Esophagus squamous epithelium (tissue), 4 donors: ENCODE measurements around the gene HOXA9.

Experiments
- POLR2A ChIP-seq, 4 donors: fragments of 450-650 bp; IDR thresholded peaks; one replicate each; pipeline ENCODE4 v1.6.1; 2017; ENCODE audit warnings: antibody characterized with exemption in 4 of 4, mild to moderate bottlenecking in 4 of 4, moderate library complexity in 3 of 4
- TF ChIP-seq, protein P1 (sequence below), 6 experiments: fragments of 450-650 bp in 4 of 6; fragments of 200-600 bp in 2 of 6; sonication (generic) in 2 of 6; IDR thresholded peaks; one replicate each; pipeline ENCODE4 v1.5.1; 2016 to 2019; ENCODE audit warnings: antibody characterized with exemption in 6 of 6, mild to moderate bottlenecking in 4 of 6, moderate library complexity in 4 of 6

- TF ChIP-seq, protein P1, sequence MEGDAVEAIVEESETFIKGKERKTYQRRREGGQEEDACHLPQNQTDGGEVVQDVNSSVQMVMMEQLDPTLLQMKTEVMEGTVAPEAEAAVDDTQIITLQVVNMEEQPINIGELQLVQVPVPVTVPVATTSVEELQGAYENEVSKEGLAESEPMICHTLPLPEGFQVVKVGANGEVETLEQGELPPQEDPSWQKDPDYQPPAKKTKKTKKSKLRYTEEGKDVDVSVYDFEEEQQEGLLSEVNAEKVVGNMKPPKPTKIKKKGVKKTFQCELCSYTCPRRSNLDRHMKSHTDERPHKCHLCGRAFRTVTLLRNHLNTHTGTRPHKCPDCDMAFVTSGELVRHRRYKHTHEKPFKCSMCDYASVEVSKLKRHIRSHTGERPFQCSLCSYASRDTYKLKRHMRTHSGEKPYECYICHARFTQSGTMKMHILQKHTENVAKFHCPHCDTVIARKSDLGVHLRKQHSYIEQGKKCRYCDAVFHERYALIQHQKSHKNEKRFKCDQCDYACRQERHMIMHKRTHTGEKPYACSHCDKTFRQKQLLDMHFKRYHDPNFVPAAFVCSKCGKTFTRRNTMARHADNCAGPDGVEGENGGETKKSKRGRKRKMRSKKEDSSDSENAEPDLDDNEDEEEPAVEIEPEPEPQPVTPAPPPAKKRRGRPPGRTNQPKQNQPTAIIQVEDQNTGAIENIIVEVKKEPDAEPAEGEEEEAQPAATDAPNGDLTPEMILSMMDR (IDR thresholded peaks at IDR 0.05): no peak
- TF ChIP-seq POLR2A (IDR thresholded peaks at IDR 0.05): no peak
These were observed 8.8 kb downstream of the HOXA9 start, which contains the start of gene HOXA7 for GRCh38 chr7:27156508-27156898.
